Thyroid gland (tissue), 4 donors: ENCODE measurements around the gene AUH.

Experiments used
- CTCF ChIP-seq, 6 experiments: fragments of 200-600 bp in 3 of 6; fragments of 450-650 bp in 3 of 6; sonication (generic) in 3 of 6; IDR thresholded peaks; one replicate each; pipeline ENCODE4 v1.5.1; 2016 to 2019; ENCODE audit warnings: antibody characterized with exemption in 6 of 6, mild to moderate bottlenecking in 2 of 6, inconsistent platforms in 1 of 6, moderate library complexity in 1 of 6
- POLR2A ChIP-seq, 2 donors: fragments of 450-650 bp; IDR thresholded peaks; one replicate each; pipeline ENCODE4 v1.6.1; 2017; ENCODE audit warnings: antibody characterized with exemption in 2 of 2, mild to moderate bottlenecking in 2 of 2, moderate library complexity in 1 of 2

- TF ChIP-seq CTCF (IDR thresholded peaks at IDR 0.05) (no peak), POLR2A (IDR thresholded peaks at IDR 0.05) (no peak)
Measured at GRCh38 chr9:91393826-91394225, 32.1 kb upstream of the AUH start.
